ENCODE data around the gene PMS1.
A peak's percentile ranks its signal among the peaks of the same experiment; 100 is the strongest.

DNA sequence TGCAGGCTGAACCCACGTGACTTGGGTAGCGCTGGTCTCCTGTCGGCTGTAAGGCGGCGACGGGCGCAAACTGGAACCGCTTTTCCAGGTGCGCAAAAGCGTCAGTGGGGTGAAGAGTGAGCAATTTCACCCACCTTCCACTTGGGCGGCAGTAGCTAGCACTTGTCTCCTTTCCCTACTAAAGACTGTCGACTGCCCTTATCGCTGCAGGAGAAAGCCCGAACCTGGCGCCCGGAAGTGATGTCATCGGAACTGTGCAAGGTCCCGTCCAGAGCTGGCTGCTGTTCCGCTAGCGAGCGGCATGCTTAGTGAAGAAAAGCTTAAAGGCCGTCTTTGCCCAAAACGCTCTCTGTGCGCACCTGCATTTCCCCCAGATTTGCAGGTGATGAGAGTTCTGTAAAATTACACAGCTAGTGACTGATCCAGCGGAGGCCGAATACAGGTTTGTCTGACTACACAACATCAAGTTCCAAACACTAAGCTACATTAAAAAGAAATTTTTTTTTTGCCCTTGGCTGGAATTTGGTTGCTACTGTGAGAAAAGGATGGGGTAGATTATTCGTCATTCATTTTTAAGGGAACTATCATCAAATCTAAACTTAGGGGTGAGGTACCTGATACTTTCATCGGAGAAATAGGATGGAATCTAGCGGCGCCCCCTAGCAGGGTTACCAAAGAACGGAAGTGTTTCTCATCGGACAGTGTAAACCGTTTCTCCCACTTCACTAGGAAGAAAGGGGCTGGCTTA is 21.5 kb upstream of the PMS1 start, which contains the start of gene OSGEPL1:
- TF ChIP-seq FOSL2 (IDR thresholded peaks at IDR 0.05; ENCODE audit: borderline replicate concordance, low read depth) (no peak), EP300 (IDR thresholded peaks at IDR 0.05; ENCODE audit: borderline replicate concordance in 1 of 2, low read depth in 1 of 2, low read length in 1 of 2) (0 out of 4 replicates have a peak, but pooled peaks of 1 of the 2 experiments have one; percentile 28)
- TF ChIP-seq, protein P1, sequence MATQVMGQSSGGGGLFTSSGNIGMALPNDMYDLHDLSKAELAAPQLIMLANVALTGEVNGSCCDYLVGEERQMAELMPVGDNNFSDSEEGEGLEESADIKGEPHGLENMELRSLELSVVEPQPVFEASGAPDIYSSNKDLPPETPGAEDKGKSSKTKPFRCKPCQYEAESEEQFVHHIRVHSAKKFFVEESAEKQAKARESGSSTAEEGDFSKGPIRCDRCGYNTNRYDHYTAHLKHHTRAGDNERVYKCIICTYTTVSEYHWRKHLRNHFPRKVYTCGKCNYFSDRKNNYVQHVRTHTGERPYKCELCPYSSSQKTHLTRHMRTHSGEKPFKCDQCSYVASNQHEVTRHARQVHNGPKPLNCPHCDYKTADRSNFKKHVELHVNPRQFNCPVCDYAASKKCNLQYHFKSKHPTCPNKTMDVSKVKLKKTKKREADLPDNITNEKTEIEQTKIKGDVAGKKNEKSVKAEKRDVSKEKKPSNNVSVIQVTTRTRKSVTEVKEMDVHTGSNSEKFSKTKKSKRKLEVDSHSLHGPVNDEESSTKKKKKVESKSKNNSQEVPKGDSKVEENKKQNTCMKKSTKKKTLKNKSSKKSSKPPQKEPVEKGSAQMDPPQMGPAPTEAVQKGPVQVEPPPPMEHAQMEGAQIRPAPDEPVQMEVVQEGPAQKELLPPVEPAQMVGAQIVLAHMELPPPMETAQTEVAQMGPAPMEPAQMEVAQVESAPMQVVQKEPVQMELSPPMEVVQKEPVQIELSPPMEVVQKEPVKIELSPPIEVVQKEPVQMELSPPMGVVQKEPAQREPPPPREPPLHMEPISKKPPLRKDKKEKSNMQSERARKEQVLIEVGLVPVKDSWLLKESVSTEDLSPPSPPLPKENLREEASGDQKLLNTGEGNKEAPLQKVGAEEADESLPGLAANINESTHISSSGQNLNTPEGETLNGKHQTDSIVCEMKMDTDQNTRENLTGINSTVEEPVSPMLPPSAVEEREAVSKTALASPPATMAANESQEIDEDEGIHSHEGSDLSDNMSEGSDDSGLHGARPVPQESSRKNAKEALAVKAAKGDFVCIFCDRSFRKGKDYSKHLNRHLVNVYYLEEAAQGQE (IDR thresholded peaks at IDR 0.05; ENCODE audit: low read depth, low read length): no peak
